KMS-11 (cell line): ENCODE results near the gene ALDH16A1.
A peak's percentile ranks its signal among the peaks of the same experiment; 100 is the strongest.

Experiments
- H2AFZ ChIP-seq: fragments of 200-600 bp; sonication (generic); 2 replicates; pipeline ENCODE4 v1.6.1; 2016; ENCODE audit warnings: antibody characterized with exemption, mixed run types, low read depth
- H3K27ac ChIP-seq: fragments of 200-600 bp; sonication (generic); 2 replicates; pipeline ENCODE4 v1.6.1; 2016; ENCODE audit warnings: mild to moderate bottlenecking, mixed run types
- H3K27me3 ChIP-seq: fragments of 200-600 bp; sonication (generic); 2 replicates; pipeline ENCODE4 v1.6.1; 2017; ENCODE audit warnings: mild to moderate bottlenecking, low read depth, mixed run types, moderate library complexity; ENCODE audit not compliant: insufficient read depth
- H3K36me3 ChIP-seq: fragments of 200-600 bp; sonication (generic); 2 replicates; pipeline ENCODE4 v1.6.1; 2017; ENCODE audit warnings: mild to moderate bottlenecking, mixed run types; ENCODE audit not compliant: insufficient read depth
- H3K4me1 ChIP-seq: fragments of 200-600 bp; sonication (generic); 2 replicates; pipeline ENCODE4 v1.6.1; 2016; ENCODE audit warnings: mild to moderate bottlenecking, low read depth, mixed run types; ENCODE audit not compliant: poor library complexity, severe bottlenecking
- H3K4me2 ChIP-seq: fragments of 200-600 bp; sonication (generic); 2 replicates; pipeline ENCODE4 v1.7.0; 2016; ENCODE audit warnings: mild to moderate bottlenecking, mixed run types
- H3K4me3 ChIP-seq: fragments of 200-600 bp; sonication (generic); IDR thresholded peaks from 2 replicates; pipeline ENCODE4 v1.6.1; 2017; ENCODE audit warnings: low read depth, low read length, mixed read lengths; ENCODE audit not compliant: insufficient read depth
- H3K79me2 ChIP-seq: fragments of 200-600 bp; sonication (generic); 2 replicates; pipeline ENCODE4 v1.6.1; 2016; ENCODE audit warnings: low read depth, mixed run types; ENCODE audit not compliant: insufficient read depth
- H3K9ac ChIP-seq: fragments of 200-600 bp; sonication (generic); 2 replicates; pipeline ENCODE4 v1.6.1; 2016; ENCODE audit warnings: mild to moderate bottlenecking, mixed run types
- H4K20me1 ChIP-seq: fragments of 200-600 bp; sonication (generic); 2 replicates; pipeline ENCODE4 v1.6.1; 2016; ENCODE audit warnings: mild to moderate bottlenecking, mixed run types; ENCODE audit not compliant: insufficient read depth
- TF ChIP-seq, protein P1 (sequence below): fragments of 200-600 bp; sonication (generic); conservative IDR thresholded peaks from 2 replicates; pipeline ENCODE4 v1.6.1; 2017; ENCODE audit warnings: low read depth, mild to moderate bottlenecking, antibody characterized with exemption, low read length, moderate library complexity, mixed read lengths

ALDH16A1 gene

DNA sequence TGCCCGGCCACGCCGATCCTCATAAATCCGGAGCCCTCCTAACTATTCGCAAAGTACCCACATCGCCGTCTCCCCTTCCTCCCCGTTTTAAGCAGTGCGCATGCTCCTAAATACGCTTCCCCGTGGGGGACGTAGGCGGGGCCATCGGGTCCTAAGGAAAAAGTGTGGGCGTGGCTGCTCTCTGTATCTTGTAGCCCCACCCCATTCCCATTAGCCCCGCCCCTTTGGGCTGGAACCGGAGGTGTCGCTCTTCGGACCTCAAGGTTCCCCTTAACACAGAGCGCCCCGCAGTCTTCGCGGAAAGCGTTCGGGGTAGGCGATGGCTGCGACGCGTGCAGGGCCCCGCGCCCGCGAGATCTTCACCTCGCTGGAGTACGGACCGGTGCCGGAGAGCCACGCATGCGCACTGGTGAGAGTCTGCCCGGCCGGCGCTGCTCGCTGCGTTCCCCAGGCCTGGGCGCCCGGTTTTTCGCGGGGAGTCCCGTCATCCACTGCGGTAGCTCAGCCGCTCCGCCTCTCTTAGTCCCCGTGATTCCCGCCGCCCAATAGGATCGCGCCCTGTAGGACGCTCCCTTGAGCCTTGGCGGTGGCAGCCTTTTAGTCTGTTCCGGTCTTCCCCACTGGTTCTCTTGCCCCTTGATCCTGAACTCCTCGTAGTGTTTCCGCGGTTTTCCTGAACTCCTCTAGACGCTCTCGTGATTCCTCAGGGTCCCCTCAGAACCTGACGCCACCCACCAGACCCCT, at the start of gene ALDH16A1:
ALDH16A1 (plus strand) TSS at position 213 of the 744 bp plus-strand sequence; CDS start at position 320, 107 bp downstream.
- H2AFZ ChIP-seq, result peak within 1 kb of the TSS; percentile 59
- H3K27me3 ChIP-seq, result no peaks in the 10 kb centered on the region
- TF ChIP-seq, protein P1, sequence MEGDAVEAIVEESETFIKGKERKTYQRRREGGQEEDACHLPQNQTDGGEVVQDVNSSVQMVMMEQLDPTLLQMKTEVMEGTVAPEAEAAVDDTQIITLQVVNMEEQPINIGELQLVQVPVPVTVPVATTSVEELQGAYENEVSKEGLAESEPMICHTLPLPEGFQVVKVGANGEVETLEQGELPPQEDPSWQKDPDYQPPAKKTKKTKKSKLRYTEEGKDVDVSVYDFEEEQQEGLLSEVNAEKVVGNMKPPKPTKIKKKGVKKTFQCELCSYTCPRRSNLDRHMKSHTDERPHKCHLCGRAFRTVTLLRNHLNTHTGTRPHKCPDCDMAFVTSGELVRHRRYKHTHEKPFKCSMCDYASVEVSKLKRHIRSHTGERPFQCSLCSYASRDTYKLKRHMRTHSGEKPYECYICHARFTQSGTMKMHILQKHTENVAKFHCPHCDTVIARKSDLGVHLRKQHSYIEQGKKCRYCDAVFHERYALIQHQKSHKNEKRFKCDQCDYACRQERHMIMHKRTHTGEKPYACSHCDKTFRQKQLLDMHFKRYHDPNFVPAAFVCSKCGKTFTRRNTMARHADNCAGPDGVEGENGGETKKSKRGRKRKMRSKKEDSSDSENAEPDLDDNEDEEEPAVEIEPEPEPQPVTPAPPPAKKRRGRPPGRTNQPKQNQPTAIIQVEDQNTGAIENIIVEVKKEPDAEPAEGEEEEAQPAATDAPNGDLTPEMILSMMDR, result no peak
- H3K4me3 ChIP-seq, result no peak within 1 kb of the TSS
- no peaks in the 10 kb centered on the region for H3K36me3 ChIP-seq
- H3K79me2 ChIP-seq, result peaks cover 24% of the 10 kb centered on the region
- H3K4me2 ChIP-seq, result peak within 1 kb of the TSS; percentile 65
- peak within 1 kb of the TSS; percentile 88 for H3K27ac ChIP-seq
- H3K4me1 ChIP-seq, result peaks cover 55% of the 10 kb centered on the region
- H3K9ac ChIP-seq, result peak within 1 kb of the TSS; percentile 81
- H4K20me1 ChIP-seq, result no peaks in the 10 kb centered on the region

- Histone ChIP-seq H3K4me2 (no peak overlapping the region), H3K79me2 (no peaks in the 10 kb centered on the region), H2AFZ (0 out of 2 replicates have a peak overlapping the region, but pooled peaks have one; percentile 41), H3K36me3 (no peaks in the 10 kb centered on the region), H3K4me3 (no peak overlapping the region), H3K27ac (no peak overlapping the region), H3K4me1 (peaks cover 9% of the 10 kb centered on the region), H4K20me1 (no peaks in the 10 kb centered on the region), H3K27me3 (peaks cover 57% of the 10 kb centered on the region; the same call in 1 of the 2 replicates), H3K9ac (no peak overlapping the region)
- TF ChIP-seq, protein P1, result no peak
Observed at GRCh38 chr19:49403404-49404187, 49.4 kb upstream of the ALDH16A1 start.

DNA sequence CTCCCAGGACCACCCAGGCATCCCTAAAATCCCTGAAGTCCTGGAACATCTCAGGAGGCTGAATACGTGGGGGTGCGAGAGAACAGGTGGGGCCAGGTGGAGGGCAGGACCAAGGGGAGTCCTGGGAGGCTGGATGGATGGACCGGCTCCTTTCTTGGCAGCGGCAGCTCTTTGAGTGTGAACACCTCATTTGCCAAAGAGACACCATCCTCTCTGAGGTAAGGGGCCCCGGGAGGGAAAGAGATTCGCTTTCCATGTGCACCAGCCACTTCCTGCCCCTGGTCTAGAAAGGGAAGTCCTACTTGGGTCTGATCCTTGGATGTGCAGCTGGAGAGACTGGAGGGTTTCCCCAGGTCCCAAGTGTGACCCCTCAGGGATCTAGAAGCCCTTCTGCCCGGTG, 45.9 kb upstream of the ALDH16A1 start:
- peaks cover 20% of the 10 kb centered on the region for H3K4me1 ChIP-seq

DNA sequence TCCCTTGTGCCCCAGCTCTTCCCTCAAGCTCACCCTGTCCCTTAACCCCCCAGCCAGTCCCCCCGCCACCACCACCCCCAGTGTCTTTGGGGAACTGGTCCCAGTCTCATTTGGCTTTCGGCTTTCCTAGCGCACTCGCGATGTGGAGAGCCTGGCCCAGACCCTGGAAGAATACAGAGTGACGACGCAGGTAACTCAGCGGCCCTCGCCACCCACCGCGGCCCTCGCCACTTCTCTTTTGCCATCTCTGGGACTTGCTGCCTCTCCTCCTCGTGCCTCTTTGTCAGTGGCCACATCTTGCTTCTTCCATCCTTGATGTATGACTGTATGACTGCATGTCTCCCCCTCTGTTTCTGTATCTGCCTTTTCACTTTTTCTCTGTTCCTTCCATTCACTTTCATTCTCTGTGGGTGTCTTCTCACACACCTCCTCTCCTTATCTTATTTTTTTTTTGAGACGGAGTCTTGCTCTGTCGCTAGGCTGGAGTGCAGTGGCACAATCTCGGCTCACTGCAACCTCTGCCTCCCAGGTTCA, 45.5 kb upstream of the ALDH16A1 start:
- Histone ChIP-seq H2AFZ (no peak overlapping the region), H3K4me2 (no peak overlapping the region), H3K4me1 (peaks cover 20% of the 10 kb centered on the region), H4K20me1 (no peaks in the 10 kb centered on the region), H3K27ac (no peak overlapping the region), H3K36me3 (no peaks in the 10 kb centered on the region), H3K9ac (no peak overlapping the region), H3K4me3 (no peak overlapping the region), H3K27me3 (peaks cover 62% of the 10 kb centered on the region), H3K79me2 (no peaks in the 10 kb centered on the region)
- TF ChIP-seq, protein P1, result no peak

More for the DNA sequence above, 45.9 kb upstream of the ALDH16A1 start:
- peaks cover 57% of the 10 kb centered on the region; the same call in 1 of the 2 replicates for H3K27me3 ChIP-seq
- H3K9ac ChIP-seq, result no peak overlapping the region
- no peaks in the 10 kb centered on the region for H4K20me1 ChIP-seq
- no peak overlapping the region for H3K4me2 ChIP-seq
- H3K27ac ChIP-seq, result no peak overlapping the region
- no peak overlapping the region for H3K4me3 ChIP-seq
- TF ChIP-seq, protein P1, result no peak
- no peak overlapping the region for H2AFZ ChIP-seq
- no peaks in the 10 kb centered on the region for H3K36me3 ChIP-seq
- no peaks in the 10 kb centered on the region for H3K79me2 ChIP-seq
